Activated T-helper 2 cell treated with anti-CD3 and anti-CD28 coated beads, Interferon-gamma antibody, Interleukin-2, Interleukin-4, amounts not matched to agents 10 μg/mL and 5 μg/mL and 100 μg/mL, durations not matched to agents 14 hours and 24 hours and 36 hours (primary cell): ENCODE measurements around the gene CDKN1C. TPM values are rescaled to one million over a fixed set of nuclear protein-coding genes. Genes with fewer than 3 reads are reported as not detected.

Source experiments
- DNase-seq: peaks from one replicate; pipeline ENCODE4 v3.0.0; 2021; ENCODE audit warnings: low spot score
- H3K27ac Mint-ChIP-seq: one replicate; pipeline ENCODE4 v1.8.0; 2021; ENCODE audit warnings: mixed read lengths
- H3K27me3 Mint-ChIP-seq: one replicate; pipeline ENCODE4 v1.8.0; 2021; ENCODE audit warnings: low read depth, mixed read lengths
- H3K36me3 Mint-ChIP-seq: one replicate; pipeline ENCODE4 v1.8.0; 2021; ENCODE audit warnings: low read depth, mixed read lengths
- H3K4me1 Mint-ChIP-seq: one replicate; pipeline ENCODE4 v1.8.0; 2021; ENCODE audit warnings: low read depth, mixed read lengths
- H3K4me3 Mint-ChIP-seq: one replicate; pipeline ENCODE4 v1.8.0; 2021; ENCODE audit warnings: low read depth, mild to moderate bottlenecking, moderate library complexity, mixed read lengths
- H3K9me3 Mint-ChIP-seq: one replicate; pipeline ENCODE4 v1.8.0; 2021; ENCODE audit warnings: mixed read lengths
- intact Hi-C: fragments of 100-400 bp; cut with micrococcal nuclease; formaldehyde crosslinking; loops from one replicate; pipeline ENCODE4 v1.15.1; 2023
- total RNA-seq: library from RNA; stranded (reverse); gene quantifications from 2 replicates; pipeline ENCODE4 v1.2.3, GENCODE V29; 2022

CDKN1C gene
- total RNA-seq, 1 donor from 2014 or later = 1.7 TPM

GRCh38 chr11:2898366-2899079, 12.9 kb upstream of the CDKN1C start:
- Mint-ChIP-seq H3K9me3 (no peaks in the 10 kb centered on the region), H3K4me1 (peaks cover 30% of the 10 kb centered on the region), H3K27me3 (no peaks in the 10 kb centered on the region), H3K36me3 (no peaks in the 10 kb centered on the region), H3K27ac (peak overlapping the region; percentile 93), H3K4me3 (peak overlapping the region; percentile 78)
- intact Hi-C loops = loop anchor here (10.0 kb wide), 1 partner anchor 594 kb away; the partner anchor contains the start of genes C11orf21 and TSPAN32
- peak; percentile 56 for DNase-seq

GRCh38 chr11:2897048-2897447, 11.5 kb upstream of the CDKN1C start:
- Mint-ChIP-seq H3K27ac (no peak overlapping the region), H3K4me1 (peaks cover 35% of the 10 kb centered on the region), H3K27me3 (no peaks in the 10 kb centered on the region), H3K9me3 (no peaks in the 10 kb centered on the region), H3K36me3 (no peaks in the 10 kb centered on the region), H3K4me3 (no peak overlapping the region)
- DNase-seq = no peak
- intact Hi-C loops = loop anchor here (10.0 kb wide), 1 partner anchor 592 kb away; the partner anchor contains the start of genes C11orf21 and TSPAN32

- DNase-seq = no peak
- H3K27me3 Mint-ChIP-seq = no peaks in the 10 kb centered on the region
- peaks cover 35% of the 10 kb centered on the region for H3K4me1 Mint-ChIP-seq
- no peak overlapping the region for H3K4me3 Mint-ChIP-seq
- intact Hi-C loops = loop anchor here (10.0 kb wide), 1 partner anchor 591 kb away; the partner anchor contains the start of genes C11orf21 and TSPAN32
- no peaks in the 10 kb centered on the region for H3K36me3 Mint-ChIP-seq
- no peak overlapping the region for H3K27ac Mint-ChIP-seq
- H3K9me3 Mint-ChIP-seq = no peaks in the 10 kb centered on the region
Observed at GRCh38 chr11:2896047-2896446, 10.5 kb upstream of the CDKN1C start.

GRCh38 chr11:2893935-2894334, 8.4 kb upstream of the CDKN1C start:
- Mint-ChIP-seq H3K27me3 (no peaks in the 10 kb centered on the region), H3K4me1 (peaks cover 22% of the 10 kb centered on the region), H3K9me3 (no peaks in the 10 kb centered on the region), H3K27ac (no peak overlapping the region), H3K4me3 (no peak overlapping the region), H3K36me3 (no peaks in the 10 kb centered on the region)
- DNase-seq = no peak
- intact Hi-C loops = loop anchor here (2.0 to 10.0 kb wide), 3 partner anchors 38 to 1041 kb away; partner anchors contain the start of genes C11orf21, LSP1 and TSPAN32

GRCh38 chr11:2892967-2893528, 7.5 kb upstream of the CDKN1C start:
- Mint-ChIP-seq H3K4me1 (peaks cover 14% of the 10 kb centered on the region), H3K4me3 (peak overlapping the region; percentile 83), H3K36me3 (no peaks in the 10 kb centered on the region), H3K27ac (peak overlapping the region; percentile 72), H3K27me3 (no peaks in the 10 kb centered on the region), H3K9me3 (no peaks in the 10 kb centered on the region)
- no peak for DNase-seq
- intact Hi-C loops = loop anchor here (1.0 to 10.0 kb wide), 4 partner anchors 39 to 1040 kb away; partner anchors contain the start of genes C11orf21, LSP1 and TSPAN32

GRCh38 chr11:2892215-2892966, 6.8 kb upstream of the CDKN1C start:
- Mint-ChIP-seq H3K27ac (peak overlapping the region; percentile 72), H3K9me3 (no peaks in the 10 kb centered on the region), H3K4me3 (peak overlapping the region; percentile 83), H3K36me3 (no peaks in the 10 kb centered on the region), H3K27me3 (peaks cover 1% of the 10 kb centered on the region), H3K4me1 (peaks cover 9% of the 10 kb centered on the region)
- intact Hi-C loops = loop anchor here (1.0 to 10.0 kb wide), 4 partner anchors 40 to 1040 kb away; partner anchors contain the start of genes C11orf21, LSP1 and TSPAN32
- DNase-seq = peak; percentile 59

- intact Hi-C loops = loop anchor here (1.0 to 10.0 kb wide), 4 partner anchors 41 to 1039 kb away; partner anchors contain the start of genes C11orf21, LSP1 and TSPAN32
- H3K4me1 Mint-ChIP-seq = peaks cover 9% of the 10 kb centered on the region
- H3K9me3 Mint-ChIP-seq = no peaks in the 10 kb centered on the region
- peaks cover 8% of the 10 kb centered on the region for H3K27me3 Mint-ChIP-seq
- peak overlapping the region; percentile 72 for H3K27ac Mint-ChIP-seq
- DNase-seq = no peak
- no peaks in the 10 kb centered on the region for H3K36me3 Mint-ChIP-seq
- peak overlapping the region; percentile 83 for H3K4me3 Mint-ChIP-seq
Observed at GRCh38 chr11:2891326-2892214, 6.0 kb upstream of the CDKN1C start.

- H3K4me3 Mint-ChIP-seq = no peak overlapping the region
- peaks cover 9% of the 10 kb centered on the region for H3K4me1 Mint-ChIP-seq
- no peaks in the 10 kb centered on the region for H3K9me3 Mint-ChIP-seq
- no peak overlapping the region for H3K27ac Mint-ChIP-seq
- intact Hi-C loops = loop anchor here (5.0 to 10.0 kb wide), 2 partner anchors 42 to 586 kb away; partner anchors contain the start of genes C11orf21 and TSPAN32
- no peak for DNase-seq
- no peaks in the 10 kb centered on the region for H3K36me3 Mint-ChIP-seq
- peaks cover 9% of the 10 kb centered on the region for H3K27me3 Mint-ChIP-seq
Observed at GRCh38 chr11:2890466-2891294, 5.1 kb upstream of the CDKN1C start.

- Mint-ChIP-seq H3K27ac (no peak overlapping the region), H3K4me3 (no peak overlapping the region), H3K36me3 (no peaks in the 10 kb centered on the region), H3K27me3 (peaks cover 12% of the 10 kb centered on the region), H3K9me3 (no peaks in the 10 kb centered on the region), H3K4me1 (peaks cover 11% of the 10 kb centered on the region)
- DNase-seq = no peak
- intact Hi-C loops = loop anchor here (5.0 to 10.0 kb wide), 4 partner anchors 43 to 585 kb away; partner anchors contain the start of genes C11orf21 and TSPAN32
Observed at GRCh38 chr11:2889362-2890273, 4.0 kb upstream of the CDKN1C start.

- Mint-ChIP-seq H3K36me3 (no peaks in the 10 kb centered on the region), H3K4me1 (peaks cover 11% of the 10 kb centered on the region), H3K27ac (peak overlapping the region; percentile 55), H3K4me3 (no peak overlapping the region), H3K27me3 (peaks cover 15% of the 10 kb centered on the region), H3K9me3 (no peaks in the 10 kb centered on the region)
- DNase-seq = peak; percentile 77
- intact Hi-C loops = loop anchor here (1.0 to 5.0 kb wide), 3 partner anchors 196 to 461 kb away; no protein-coding TSS in a partner anchor
Observed at GRCh38 chr11:2888266-2888968, 2.8 kb upstream of the CDKN1C start.
